Activated CD8-positive, alpha-beta memory T cell treated with anti-CD3 and anti-CD28 coated beads, Interleukin-2, amount 10 ng/mL, durations not matched to agents 7 days and 5 days (primary cell): ENCODE results near the gene MC1R. TPM values are rescaled to one million over a fixed set of nuclear protein-coding genes. Genes with fewer than 3 reads are reported as not detected.
"Not testable (repeated sequence)": the region's sequence is repeated elsewhere in the genome, so short reads cannot be mapped to it uniquely, and the experiment has no call there.

Experiments
- ATAC-seq: fragments of 150-1000 bp; cut with Tn5 transposase; one replicate; pipeline ENCODE4 v1.10.0; 2021; ENCODE audit warnings: moderate library complexity
- CTCF ChIA-PET: fragments of 350-600 bp; sonication (Branson Sonifier 250); formaldehyde crosslinking; loops from one replicate; lab custom pipeline; 2021; ENCODE audit warnings: antibody characterized with exemption; lab: Charles Lee
- DNase-seq: peaks from one replicate; pipeline ENCODE4 v3.0.0-alpha.2; 2020
- H3K27ac Mint-ChIP-seq: one replicate; pipeline ENCODE4 v1.8.0; 2021; ENCODE audit warnings: mild to moderate bottlenecking, mixed read lengths
- H3K27me3 Mint-ChIP-seq: one replicate; pipeline ENCODE4 v1.8.0; 2021; ENCODE audit warnings: mixed read lengths
- H3K36me3 Mint-ChIP-seq: one replicate; pipeline ENCODE4 v1.8.0; 2021; ENCODE audit warnings: mild to moderate bottlenecking, mixed read lengths
- H3K4me1 Mint-ChIP-seq: one replicate; pipeline ENCODE4 v1.8.0; 2021; ENCODE audit warnings: mixed read lengths
- H3K4me3 Mint-ChIP-seq: one replicate; pipeline ENCODE4 v1.8.0; 2021; ENCODE audit warnings: mild to moderate bottlenecking, moderate library complexity, mixed read lengths
- H3K9me3 Mint-ChIP-seq: one replicate; pipeline ENCODE4 v1.8.0; 2022; ENCODE audit warnings: low read depth, mixed read lengths
- total RNA-seq, 2 experiments: library from RNA; stranded (reverse); gene quantifications; one replicate each; pipeline ENCODE4 v1.2.3, GENCODE V29; 2021

Gene MC1R
- total RNA-seq, 2 experiments from 2014 or later, result 2.6 to 4.1 TPM

DNA sequence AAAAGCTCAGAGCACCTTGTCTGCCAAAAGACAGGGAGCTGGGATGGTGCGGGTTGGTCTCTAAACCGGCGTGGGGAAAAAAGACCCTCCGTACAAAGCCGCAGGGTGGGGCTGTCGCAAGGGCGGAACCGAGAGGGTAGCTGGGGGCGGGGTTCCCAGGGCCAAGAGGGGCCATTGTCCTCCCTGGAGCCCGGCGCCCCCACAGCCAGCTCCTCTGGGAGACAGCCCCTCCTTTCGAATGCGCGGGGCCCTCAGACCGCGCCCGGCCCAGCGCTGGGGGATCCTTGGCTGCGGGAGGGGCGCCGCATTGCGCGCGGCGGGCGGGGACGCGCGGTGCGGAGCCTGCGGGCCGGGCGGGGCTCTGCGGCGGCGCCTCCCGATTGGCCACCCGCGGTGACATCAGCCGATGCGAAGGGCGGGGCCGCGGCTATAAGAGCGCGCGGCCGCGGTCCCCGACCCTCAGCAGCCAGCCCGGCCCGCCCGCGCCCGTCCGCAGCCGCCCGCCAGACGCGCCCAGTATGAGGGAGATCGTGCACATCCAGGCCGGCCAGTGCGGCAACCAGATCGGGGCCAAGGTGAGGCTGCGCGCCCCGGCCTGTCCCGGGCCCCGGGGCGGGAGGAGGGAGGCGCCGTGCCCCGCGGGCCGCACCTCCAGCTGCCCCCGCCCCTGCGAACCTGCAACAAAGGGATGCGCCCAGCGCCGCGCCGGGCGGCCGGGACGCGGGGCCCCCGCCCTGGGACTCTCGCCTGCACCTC, 4.4 kb downstream of the MC1R start, which contains the start of gene TUBB3:
TSS of gene TUBB3 (plus strand) at position 459 of the 756 bp plus-strand sequence. CDS start at position 519, 60 bp downstream.
- no peaks in the 10 kb centered on the region for H3K36me3 Mint-ChIP-seq
- H3K4me3 Mint-ChIP-seq, result peak within 1 kb of the TSS; percentile 74
- DNase-seq (peak; percentile 77), ATAC-seq (peak; percentile 53)
- CTCF ChIA-PET, result interaction anchor here (0.5 to 3.1 kb wide), 7 partner anchors 13 to 223 kb away, joined by 3 to 18 read pairs (median 6); partner anchors contain the start of genes FANCA and SPATA2L
- H3K27me3 Mint-ChIP-seq, result peaks cover 45% of the 10 kb centered on the region
- no peaks in the 10 kb centered on the region for H3K9me3 Mint-ChIP-seq
- peak within 1 kb of the TSS; percentile 80 for H3K27ac Mint-ChIP-seq
- peaks cover 46% of the 10 kb centered on the region for H3K4me1 Mint-ChIP-seq

DNA sequence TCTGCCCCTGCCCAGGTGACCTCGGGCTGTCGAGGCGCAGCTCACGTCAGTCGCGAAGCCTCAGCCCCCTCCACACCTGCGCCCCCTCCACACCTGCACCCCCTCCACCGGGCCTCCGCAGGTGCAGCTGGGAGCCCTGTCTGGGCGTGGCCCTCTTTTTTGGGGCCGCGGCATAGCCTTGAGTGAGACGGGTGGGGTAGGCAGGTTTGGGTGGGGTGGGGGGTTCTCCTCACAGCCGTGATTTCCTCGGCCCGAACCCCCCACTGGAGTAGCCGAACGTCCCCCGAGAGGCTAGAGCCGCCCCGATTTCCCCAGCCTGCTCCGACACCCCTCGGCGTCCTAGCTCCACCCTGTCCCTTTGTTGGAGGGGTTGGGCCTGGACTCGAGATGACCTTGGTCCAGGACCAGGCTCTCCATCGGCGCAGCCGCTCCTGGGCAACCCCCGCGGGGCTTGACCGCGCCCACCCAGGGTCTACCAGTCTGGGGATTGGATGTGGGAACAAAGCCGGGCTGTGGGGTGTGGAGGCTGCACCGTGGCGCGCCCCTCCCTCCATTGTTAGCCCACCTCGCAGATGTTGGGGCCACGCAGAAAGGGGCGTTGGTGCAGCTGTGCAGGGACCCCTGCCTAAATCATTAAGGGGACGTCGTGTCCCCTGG, 5.1 kb downstream of the MC1R start:
- H3K4me1 Mint-ChIP-seq, result peaks cover 40% of the 10 kb centered on the region
- no peaks in the 10 kb centered on the region for H3K9me3 Mint-ChIP-seq
- no peaks in the 10 kb centered on the region for H3K36me3 Mint-ChIP-seq
- CTCF ChIA-PET, result interaction anchor here (1.1 to 3.1 kb wide), 3 partner anchors 13 to 107 kb away, joined by 3 to 18 read pairs (median 6); partner anchors contain the start of gene FANCA
- H3K4me3 Mint-ChIP-seq, result no peak overlapping the region
- ATAC-seq (no peak), DNase-seq (no peak)
- no peak overlapping the region for H3K27ac Mint-ChIP-seq
- peaks cover 43% of the 10 kb centered on the region for H3K27me3 Mint-ChIP-seq

DNA sequence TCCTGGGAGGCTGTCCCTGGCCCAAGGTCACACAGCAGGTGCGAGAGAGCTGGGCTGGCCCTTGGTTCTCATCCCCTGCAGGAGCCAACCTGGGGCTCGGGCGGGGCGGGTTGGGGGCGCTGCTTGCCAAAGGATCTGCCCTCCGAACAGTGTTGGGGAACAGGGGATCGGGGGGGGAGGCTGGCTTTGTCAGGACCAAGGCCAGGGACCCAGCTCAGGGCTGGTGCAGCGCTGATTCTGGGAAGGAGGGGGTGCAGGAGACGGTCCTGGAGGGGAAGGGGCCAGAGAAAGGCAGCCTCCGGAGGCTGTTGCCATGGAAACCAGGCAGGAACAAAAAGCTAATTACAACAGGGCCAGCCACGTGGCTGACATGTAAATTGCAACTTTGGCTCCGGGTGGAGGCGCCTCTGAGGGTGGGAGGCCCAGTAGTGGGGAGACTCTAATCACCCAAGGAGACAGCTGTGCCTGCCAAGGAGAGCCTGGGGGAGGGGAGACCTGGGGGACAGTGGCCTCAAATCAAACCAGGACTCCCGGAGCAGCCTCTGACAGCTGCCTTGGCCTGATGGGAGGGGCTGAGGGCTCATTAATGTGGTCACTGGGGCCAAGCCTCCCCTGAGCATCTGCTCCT, 5.7 kb downstream of the MC1R start:
- Mint-ChIP-seq H3K27ac (no peak overlapping the region), H3K9me3 (no peaks in the 10 kb centered on the region), H3K4me1 (peaks cover 34% of the 10 kb centered on the region), H3K4me3 (no peak overlapping the region), H3K27me3 (peaks cover 37% of the 10 kb centered on the region), H3K36me3 (no peaks in the 10 kb centered on the region)
- DNase-seq, result peak; percentile 64
- CTCF ChIA-PET, result interaction anchor here (1.2 kb wide), 1 partner anchor 14 kb away, joined by 8 read pairs; no protein-coding TSS in a partner anchor
- ATAC-seq, result no peak

DNA sequence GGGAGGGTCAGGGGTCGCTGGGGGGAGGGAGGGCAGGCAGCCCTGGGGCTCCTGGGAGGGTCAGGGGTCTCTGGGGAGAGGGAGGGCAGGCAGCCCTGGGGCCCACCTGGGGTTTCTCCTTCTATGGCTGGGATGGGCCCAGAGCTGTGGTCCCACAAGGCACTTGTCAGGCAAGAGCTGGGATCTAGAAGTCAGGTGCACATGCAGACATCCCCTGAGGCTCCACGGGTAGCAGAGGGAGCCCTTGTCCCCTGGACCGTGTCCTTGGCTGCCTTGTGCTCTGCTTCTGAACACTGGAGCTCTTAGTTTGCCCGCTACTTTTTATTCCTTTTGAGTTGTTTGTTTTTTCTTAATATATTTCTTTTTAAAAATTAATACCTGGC, 6.3 kb downstream of the MC1R start:
- peaks cover 32% of the 10 kb centered on the region for H3K27me3 Mint-ChIP-seq
- ATAC-seq (no peak), DNase-seq (no peak)
- H3K4me1 Mint-ChIP-seq, result peaks cover 30% of the 10 kb centered on the region
- H3K36me3 Mint-ChIP-seq, result no peaks in the 10 kb centered on the region
- CTCF ChIA-PET, result interaction anchor here (1.2 kb wide), 1 partner anchor 15 kb away, joined by 8 read pairs; no protein-coding TSS in a partner anchor
- no peak overlapping the region for H3K27ac Mint-ChIP-seq
- no peaks in the 10 kb centered on the region for H3K9me3 Mint-ChIP-seq
- no peak overlapping the region for H3K4me3 Mint-ChIP-seq

GRCh38 chr16:89925596-89926079, 7.0 kb downstream of the MC1R start:
- H3K36me3 Mint-ChIP-seq, result no peaks in the 10 kb centered on the region

GRCh38 chr16:89931305-89931896, 12.7 kb downstream of the MC1R start:
- no peaks in the 10 kb centered on the region for H3K36me3 Mint-ChIP-seq
- H3K4me1 Mint-ChIP-seq, result peaks cover 2% of the 10 kb centered on the region
- H3K4me3 Mint-ChIP-seq, result no peak overlapping the region
- H3K9me3 Mint-ChIP-seq, result no peaks in the 10 kb centered on the region
- no peak overlapping the region for H3K27ac Mint-ChIP-seq
- DNase-seq (no peak), ATAC-seq (no peak)
- peaks cover 6% of the 10 kb centered on the region for H3K27me3 Mint-ChIP-seq
- CTCF ChIA-PET, result no interaction called here

More at GRCh38 chr16:89925596-89926079, 7.0 kb downstream of the MC1R start:
- Mint-ChIP-seq H3K9me3 (no peaks in the 10 kb centered on the region), H3K27ac (no peak overlapping the region), H3K27me3 (peaks cover 27% of the 10 kb centered on the region), H3K4me3 (peak overlapping the region; percentile 24), H3K4me1 (peaks cover 24% of the 10 kb centered on the region)
- ATAC-seq (no peak), DNase-seq (no peak)
- CTCF ChIA-PET, result interaction anchor here (1.0 to 1.2 kb wide), 2 partner anchors 15 to 24 kb away, joined by 3 to 8 read pairs; no protein-coding TSS in a partner anchor

DNA sequence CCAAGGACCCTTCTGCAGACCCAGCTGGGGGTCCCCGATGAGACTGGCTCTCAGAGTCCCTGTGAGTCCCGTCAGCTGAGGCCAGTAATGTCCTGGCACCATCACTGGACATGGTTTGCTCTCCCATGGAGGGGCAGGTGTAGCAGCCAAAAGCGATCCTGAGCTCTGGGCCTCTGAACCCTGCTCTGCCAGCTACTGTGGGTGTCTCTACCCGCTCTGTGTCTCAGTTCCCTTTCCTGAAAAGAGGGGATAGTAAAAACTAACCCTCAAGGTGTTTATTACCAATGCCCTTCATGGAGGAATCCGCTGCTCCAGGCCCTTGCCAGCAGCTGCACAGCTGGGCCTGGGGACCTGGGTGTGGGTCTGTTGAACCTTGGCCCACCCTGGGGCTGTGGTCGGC, 13.3 kb downstream of the MC1R start:
- H3K27me3 Mint-ChIP-seq, result peaks cover 6% of the 10 kb centered on the region
- H3K4me3 Mint-ChIP-seq, result no peak overlapping the region
- ATAC-seq, result no peak

DNA sequence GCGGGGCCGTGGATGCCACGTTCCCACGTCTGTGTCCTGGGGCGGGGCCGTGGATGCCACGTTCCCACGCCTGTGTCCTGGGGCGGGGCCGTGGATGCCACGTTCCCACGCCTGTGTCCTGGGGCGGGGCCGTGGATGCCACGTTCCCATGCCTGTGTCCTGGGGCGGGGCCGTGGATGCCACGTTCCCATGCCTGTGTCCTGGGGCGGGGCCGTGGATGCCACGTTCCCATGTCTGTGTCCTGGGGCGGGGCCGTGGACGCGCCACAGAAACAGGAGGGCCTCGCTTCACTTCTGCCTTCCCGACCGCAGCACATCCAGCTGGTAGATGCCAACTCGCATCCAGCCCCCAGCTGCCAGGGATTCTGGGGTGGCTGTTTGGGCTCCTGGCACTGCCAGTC, 15.4 kb downstream of the MC1R start:
- H3K4me1 Mint-ChIP-seq, H3K9me3 Mint-ChIP-seq, H3K27me3 Mint-ChIP-seq, H3K36me3 Mint-ChIP-seq, DNase-seq, CTCF ChIA-PET, H3K27ac Mint-ChIP-seq, ATAC-seq, H3K4me3 Mint-ChIP-seq: not testable (repeated sequence)

More for the DNA sequence above, 13.3 kb downstream of the MC1R start:
- DNase-seq, result no peak
- H3K36me3 Mint-ChIP-seq, result no peaks in the 10 kb centered on the region
- CTCF ChIA-PET, result no interaction called here
- no peak overlapping the region for H3K27ac Mint-ChIP-seq
- H3K4me1 Mint-ChIP-seq, result no peaks in the 10 kb centered on the region
- no peaks in the 10 kb centered on the region for H3K9me3 Mint-ChIP-seq

DNA sequence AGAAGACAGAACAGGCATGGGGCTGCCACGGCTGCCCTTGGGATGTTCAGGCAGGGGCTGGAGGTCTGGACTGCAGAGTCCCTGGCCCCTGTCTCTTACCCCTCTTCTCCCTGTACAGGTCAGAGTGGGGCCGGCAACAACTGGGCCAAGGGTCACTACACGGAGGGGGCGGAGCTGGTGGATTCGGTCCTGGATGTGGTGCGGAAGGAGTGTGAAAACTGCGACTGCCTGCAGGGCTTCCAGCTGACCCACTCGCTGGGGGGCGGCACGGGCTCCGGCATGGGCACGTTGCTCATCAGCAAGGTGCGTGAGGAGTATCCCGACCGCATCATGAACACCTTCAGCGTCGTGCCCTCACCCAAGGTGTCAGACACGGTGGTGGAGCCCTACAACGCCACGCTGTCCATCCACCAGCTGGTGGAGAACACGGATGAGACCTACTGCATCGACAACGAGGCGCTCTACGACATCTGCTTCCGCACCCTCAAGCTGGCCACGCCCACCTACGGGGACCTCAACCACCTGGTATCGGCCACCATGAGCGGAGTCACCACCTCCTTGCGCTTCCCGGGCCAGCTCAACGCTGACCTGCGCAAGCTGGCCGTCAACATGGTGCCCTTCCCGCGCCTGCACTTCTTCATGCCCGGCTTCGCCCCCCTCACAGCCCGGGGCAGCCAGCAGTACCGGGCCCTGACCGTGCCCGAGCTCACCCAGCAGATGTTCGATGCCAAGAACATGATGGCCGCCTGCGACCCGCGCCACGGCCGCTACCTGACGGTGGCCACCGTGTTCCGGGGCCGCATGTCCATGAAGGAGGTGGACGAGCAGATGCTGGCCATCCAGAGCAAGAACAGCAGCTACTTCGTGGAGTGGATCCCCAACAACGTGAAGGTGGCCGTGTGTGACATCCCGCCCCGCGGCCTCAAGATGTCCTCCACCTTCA, 16.2 kb downstream of the MC1R start:
- H3K4me3 Mint-ChIP-seq, result no peak overlapping the region
- no peaks in the 10 kb centered on the region for H3K4me1 Mint-ChIP-seq
- DNase-seq, result no peak
- CTCF ChIA-PET, result no interaction called here
- H3K27me3 Mint-ChIP-seq, result peaks cover 9% of the 10 kb centered on the region
- H3K9me3 Mint-ChIP-seq, result no peaks in the 10 kb centered on the region
- no peaks in the 10 kb centered on the region for H3K36me3 Mint-ChIP-seq
- H3K27ac Mint-ChIP-seq, result no peak overlapping the region
- ATAC-seq, result no peak

- H3K27ac Mint-ChIP-seq, H3K4me3 Mint-ChIP-seq, H3K4me1 Mint-ChIP-seq, H3K27me3 Mint-ChIP-seq, CTCF ChIA-PET, ATAC-seq, H3K9me3 Mint-ChIP-seq, DNase-seq, H3K36me3 Mint-ChIP-seq: not testable (repeated sequence)
These were observed 17.0 kb downstream of the MC1R start for GRCh38 chr16:89935620-89936019.

GRCh38 chr16:89936034-89936433, 17.4 kb downstream of the MC1R start:
- Mint-ChIP-seq H3K36me3 (no peaks in the 10 kb centered on the region), H3K9me3 (no peaks in the 10 kb centered on the region), H3K27me3 (peaks cover 9% of the 10 kb centered on the region), H3K4me1 (no peaks in the 10 kb centered on the region), H3K27ac (no peak overlapping the region), H3K4me3 (no peak overlapping the region)
- ATAC-seq (no peak), DNase-seq (no peak)
- CTCF ChIA-PET, result no interaction called here

- H3K9me3 Mint-ChIP-seq, result no peaks in the 10 kb centered on the region
- DNase-seq (no peak), ATAC-seq (no peak)
- H3K4me3 Mint-ChIP-seq, result no peak overlapping the region
- H3K36me3 Mint-ChIP-seq, result no peaks in the 10 kb centered on the region
- no peaks in the 10 kb centered on the region for H3K4me1 Mint-ChIP-seq
- peaks cover 11% of the 10 kb centered on the region for H3K27me3 Mint-ChIP-seq
- CTCF ChIA-PET, result no interaction called here
- no peak overlapping the region for H3K27ac Mint-ChIP-seq
These were observed 17.8 kb downstream of the MC1R start for GRCh38 chr16:89936508-89936907.
